Esophagus muscularis mucosa (tissue), 4 donors: Measurements from ENCODE around the gene MEI4. TPM values are rescaled to one million over a fixed set of nuclear protein-coding genes. Genes with fewer than 3 reads are reported as not detected.

Experiments used
- DNase-seq: peaks from one replicate; pipeline ENCODE4 v3.0.0-alpha.2; 2017; ENCODE audit errors: extremely low spot score
- H3K27ac ChIP-seq, 4 donors: fragments of 200-600 bp; sonication (generic); replicated peaks in 1 of 4; 1 replicate in 3 of 4; 2 replicates in 1 of 4; pipeline ENCODE4 v1.5.1; 2016 to 2019; ENCODE audit warnings: mild to moderate bottlenecking in 1 of 4
- H3K27me3 ChIP-seq, 4 donors: fragments of 200-600 bp; sonication (generic); one replicate each; pipeline versions ENCODE4 v1.5.1 to v1.6.0; 2016 to 2019
- H3K36me3 ChIP-seq, 4 donors: fragments of 200-600 bp; sonication (generic); one replicate each; pipeline ENCODE4 v1.5.1; 2016 to 2019
- H3K4me1 ChIP-seq, 4 donors: fragments of 200-600 bp; sonication (generic); one replicate each; pipeline ENCODE4 v1.5.1; 2016 to 2019
- H3K4me3 ChIP-seq, 4 donors: fragments of 200-600 bp; sonication (generic); 1 replicate in 2 of 4; 2 replicates in 2 of 4; pipeline ENCODE4 v1.5.1; 2016 to 2019; ENCODE audit warnings: mild to moderate bottlenecking in 4 of 4, moderate library complexity in 1 of 4
- H3K9me3 ChIP-seq, 4 donors: fragments of 200-600 bp; sonication (generic); 1 replicate in 3 of 4; 2 replicates in 1 of 4; pipeline ENCODE4 v1.5.1; 2016 to 2019
- EP300 ChIP-seq: sonication (generic); formaldehyde crosslinking; IDR thresholded peaks from one replicate; pipeline ENCODE4 v1.6.1; 2017; ENCODE audit warnings: antibody characterized with exemption
- POLR2A ChIP-seq: fragments of 450-650 bp; IDR thresholded peaks from one replicate; pipeline ENCODE4 v1.6.1; 2017; ENCODE audit warnings: antibody characterized with exemption, moderate library complexity, mild to moderate bottlenecking, low read depth
- POLR2AphosphoS5 ChIP-seq, 2 donors: sonication (generic); formaldehyde crosslinking; IDR thresholded peaks; one replicate each; pipeline ENCODE4 v1.6.1; 2017; ENCODE audit warnings: antibody characterized with exemption in 2 of 2
- WGBS: methylation state at CpG from one replicate; pipeline ENCODE4 v1.1.5; 2018; 5-methylcytosine and 5-hydroxymethylcytosine counted together
- intact Hi-C: fragments of 100-400 bp; cut with DNase I; formaldehyde crosslinking; loops from one replicate; pipeline ENCODE4 v1.15.1; 2023
- total RNA-seq, 4 donors: library from RNA; depleted of rRNA; stranded (reverse); fragments of >200 nt; gene quantifications; one replicate each; pipeline versions ENCODE4 v1.1.0 to v1.2.1, GENCODE V29; 2016
- TF ChIP-seq, protein P1 (sequence below), 3 experiments: fragments of 200-600 bp in 2 of 3; fragments of 450-650 bp in 1 of 3; sonication (generic) in 2 of 3; IDR thresholded peaks; one replicate each; pipeline ENCODE4 v1.5.1; 2017 to 2019; ENCODE audit warnings: antibody characterized with exemption in 3 of 3, mild to moderate bottlenecking in 2 of 3, moderate library complexity in 1 of 3

Gene MEI4
- total RNA-seq, 4 donors from 2014 or later = 0.06 to 0.39 (median 0.17) TPM; not detected in 1

DNA sequence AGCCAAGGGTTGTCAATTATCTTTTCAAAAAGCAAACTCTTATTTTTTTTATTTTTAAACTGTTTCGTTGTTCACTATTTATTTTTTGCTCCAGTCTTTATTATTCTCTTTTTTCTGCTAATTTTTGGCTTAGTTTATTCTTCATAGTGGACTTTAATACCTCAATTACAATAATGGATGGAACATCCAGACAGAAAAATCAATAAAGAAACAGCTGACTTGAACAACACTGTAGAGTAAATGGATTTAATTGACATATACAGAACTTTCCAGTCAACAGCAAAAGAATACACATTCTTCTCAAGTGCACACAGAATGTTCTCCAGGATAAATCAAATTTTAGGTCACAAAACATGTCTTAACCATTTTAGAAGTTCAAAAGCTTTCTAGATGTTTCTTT lies 111.5 kb downstream of the MEI4 start:
- Histone ChIP-seq H3K27me3 (no peaks in the 10 kb centered on the region), H3K27ac (no peak overlapping the region), H3K4me1 (no peaks in the 10 kb centered on the region), H3K4me3 (no peak overlapping the region), H3K36me3 (no peaks in the 10 kb centered on the region), H3K9me3 (no peaks in the 10 kb centered on the region)
- WGBS = 86% methylated on average over 1 of the region's 1 CpG
- TF ChIP-seq POLR2A (no peak), POLR2AphosphoS5 (IDR thresholded peaks at IDR 0.05) (no peak), EP300 (no peak)
- TF ChIP-seq, protein P1, sequence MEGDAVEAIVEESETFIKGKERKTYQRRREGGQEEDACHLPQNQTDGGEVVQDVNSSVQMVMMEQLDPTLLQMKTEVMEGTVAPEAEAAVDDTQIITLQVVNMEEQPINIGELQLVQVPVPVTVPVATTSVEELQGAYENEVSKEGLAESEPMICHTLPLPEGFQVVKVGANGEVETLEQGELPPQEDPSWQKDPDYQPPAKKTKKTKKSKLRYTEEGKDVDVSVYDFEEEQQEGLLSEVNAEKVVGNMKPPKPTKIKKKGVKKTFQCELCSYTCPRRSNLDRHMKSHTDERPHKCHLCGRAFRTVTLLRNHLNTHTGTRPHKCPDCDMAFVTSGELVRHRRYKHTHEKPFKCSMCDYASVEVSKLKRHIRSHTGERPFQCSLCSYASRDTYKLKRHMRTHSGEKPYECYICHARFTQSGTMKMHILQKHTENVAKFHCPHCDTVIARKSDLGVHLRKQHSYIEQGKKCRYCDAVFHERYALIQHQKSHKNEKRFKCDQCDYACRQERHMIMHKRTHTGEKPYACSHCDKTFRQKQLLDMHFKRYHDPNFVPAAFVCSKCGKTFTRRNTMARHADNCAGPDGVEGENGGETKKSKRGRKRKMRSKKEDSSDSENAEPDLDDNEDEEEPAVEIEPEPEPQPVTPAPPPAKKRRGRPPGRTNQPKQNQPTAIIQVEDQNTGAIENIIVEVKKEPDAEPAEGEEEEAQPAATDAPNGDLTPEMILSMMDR (IDR thresholded peaks at IDR 0.05) = no peak
- intact Hi-C loops = no loop called here
- no peak for DNase-seq

DNA sequence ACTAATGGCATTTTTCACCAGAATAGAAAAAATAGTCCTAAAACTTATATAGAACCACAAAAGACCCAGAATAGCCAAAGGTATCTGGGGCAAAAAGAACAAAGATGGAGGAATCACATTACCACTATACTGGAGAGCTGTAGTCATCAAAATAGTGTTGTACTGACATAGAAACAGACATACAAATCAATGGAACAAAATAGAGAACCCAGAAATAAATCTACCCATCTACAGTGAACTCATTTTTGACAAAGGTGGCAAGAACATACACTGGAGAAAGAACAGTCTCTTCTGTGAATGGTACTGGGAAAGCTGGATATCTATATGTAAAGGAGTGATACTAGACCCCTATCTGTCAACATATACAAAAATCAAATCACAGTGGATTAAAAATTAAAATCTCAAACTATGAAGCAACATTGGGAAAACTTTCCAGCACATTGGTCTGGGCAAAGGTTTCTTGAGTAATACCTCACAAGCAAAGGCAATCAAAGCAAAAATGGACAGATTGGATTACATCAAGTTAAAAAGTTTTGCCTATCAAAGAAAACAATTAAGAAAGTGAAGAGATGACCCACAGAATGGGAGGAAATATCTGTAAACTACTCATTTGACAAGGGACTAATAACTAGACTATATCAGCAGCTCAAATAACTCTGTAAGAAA lies 120.5 kb downstream of the MEI4 start:
- H3K27ac ChIP-seq = no peak overlapping the region
- no peaks in the 10 kb centered on the region for H3K9me3 ChIP-seq
- intact Hi-C loops = no loop called here
- no peaks in the 10 kb centered on the region for H3K27me3 ChIP-seq
- H3K4me3 ChIP-seq = no peak overlapping the region
- H3K4me1 ChIP-seq = no peaks in the 10 kb centered on the region
- DNase-seq = no peak
- no peaks in the 10 kb centered on the region for H3K36me3 ChIP-seq
- TF ChIP-seq, protein P1 (IDR thresholded peaks at IDR 0.05) = no peak
- TF ChIP-seq POLR2A = no peak

DNA sequence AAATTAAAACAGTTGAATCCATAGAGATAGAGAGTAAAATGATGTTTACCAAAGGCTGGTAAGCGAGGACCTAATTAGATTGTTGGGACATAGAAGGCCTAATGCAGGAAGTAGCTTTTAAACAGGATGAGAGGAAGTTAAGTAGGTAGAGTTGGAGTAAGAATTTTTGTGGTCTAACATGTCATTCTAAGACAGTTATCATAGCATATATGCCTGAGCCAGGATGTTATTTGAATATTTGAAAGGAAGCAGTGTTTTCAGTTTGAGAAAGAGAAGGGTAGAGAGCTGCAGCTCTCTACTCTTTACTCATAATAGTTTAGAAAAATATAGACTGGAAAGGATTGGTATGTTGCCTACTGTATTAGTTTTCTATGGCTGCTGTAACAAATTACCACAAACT lies 121.6 kb downstream of the MEI4 start:
- Histone ChIP-seq H3K27me3 (no peaks in the 10 kb centered on the region), H3K4me3 (no peak overlapping the region), H3K9me3 (no peaks in the 10 kb centered on the region), H3K27ac (no peak overlapping the region), H3K4me1 (no peaks in the 10 kb centered on the region), H3K36me3 (no peaks in the 10 kb centered on the region)
- intact Hi-C loops = no loop called here
- no peak for DNase-seq
- TF ChIP-seq, protein P1 (IDR thresholded peaks at IDR 0.05) = no peak
- TF ChIP-seq POLR2AphosphoS5 (IDR thresholded peaks at IDR 0.05) (no peak), EP300 (no peak), POLR2A (no peak)
- 86% methylated on average over 1 of the region's 1 CpG for WGBS

DNA sequence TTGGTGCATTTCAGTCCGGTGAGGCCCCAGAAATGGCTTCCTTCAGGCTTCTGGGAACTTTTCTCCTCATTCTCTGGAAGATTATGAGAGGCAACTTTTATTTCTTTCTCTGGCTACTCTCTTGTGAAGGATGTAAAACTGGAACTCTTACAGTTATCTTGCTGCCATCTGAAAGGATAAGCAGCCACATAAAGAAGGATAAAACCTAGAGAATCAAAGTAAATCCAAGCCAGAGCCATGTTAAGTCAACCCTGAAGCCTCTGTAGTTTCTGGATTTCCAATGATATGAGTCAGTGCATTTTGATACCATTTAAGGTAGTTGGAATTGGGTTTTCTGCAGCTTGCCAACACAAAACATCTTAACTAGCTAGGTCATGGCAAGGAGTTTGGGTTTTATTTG lies 123.6 kb downstream of the MEI4 start:
- Histone ChIP-seq H3K27me3 (no peaks in the 10 kb centered on the region), H3K4me1 (no peaks in the 10 kb centered on the region), H3K4me3 (no peak overlapping the region), H3K36me3 (no peaks in the 10 kb centered on the region), H3K27ac (no peak overlapping the region), H3K9me3 (no peaks in the 10 kb centered on the region)
- intact Hi-C loops = no loop called here
- TF ChIP-seq, protein P1 (IDR thresholded peaks at IDR 0.05) = no peak
- no peak for TF ChIP-seq EP300
- no peak for TF ChIP-seq POLR2A
- TF ChIP-seq POLR2AphosphoS5 (IDR thresholded peaks at IDR 0.05) = no peak
- no peak for DNase-seq
- 94% methylated on average over 1 of the region's 1 CpG for WGBS

DNA sequence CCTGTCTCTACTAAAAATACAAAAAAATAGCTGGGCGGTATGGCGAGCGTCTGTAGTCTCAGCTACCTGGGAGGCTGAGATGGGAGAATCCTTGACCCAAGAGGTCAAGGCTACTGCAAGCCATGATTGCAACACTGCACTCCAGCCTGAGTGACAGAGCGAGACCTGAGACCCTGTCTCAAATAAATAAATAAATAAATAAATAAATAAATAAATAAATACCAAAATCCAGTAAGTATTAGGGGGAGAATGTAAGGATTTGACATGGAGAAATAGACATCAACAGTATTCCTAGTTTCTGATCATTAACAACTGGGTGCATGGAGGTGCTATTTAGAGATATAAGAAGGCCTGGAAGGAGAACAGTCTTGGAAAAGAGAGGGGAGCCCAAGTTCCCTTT lies 125.7 kb downstream of the MEI4 start:
- H3K9me3 ChIP-seq = no peaks in the 10 kb centered on the region
- H3K4me1 ChIP-seq = no peaks in the 10 kb centered on the region
- WGBS = 90% methylated on average over 4 of the region's 4 CpGs
- no peaks in the 10 kb centered on the region for H3K27me3 ChIP-seq
- no peaks in the 10 kb centered on the region for H3K36me3 ChIP-seq
- no peak for DNase-seq
- H3K27ac ChIP-seq = no peak overlapping the region
- intact Hi-C loops = no loop called here
- TF ChIP-seq POLR2AphosphoS5 (IDR thresholded peaks at IDR 0.05) (no peak), EP300 (no peak), POLR2A (no peak)
- TF ChIP-seq, protein P1 (IDR thresholded peaks at IDR 0.05) = no peak
- H3K4me3 ChIP-seq = no peak overlapping the region
